ENCODE measurements around the gene SH3PXD2B. TPM values are rescaled to one million over a fixed set of nuclear protein-coding genes. Genes with fewer than 3 reads are reported as not detected.
A peak's percentile ranks its signal among the peaks of the same experiment; 100 is the strongest.

SH3PXD2B gene
- 0.10 TPM for total RNA-seq
- not detected for polyA plus RNA-seq

- Histone ChIP-seq H3K9me3 (ENCODE audit: control insufficient read depth in 2 of 2, low read length in 2 of 2) (no peaks in the 10 kb centered on the region), H3K27ac (ENCODE audit: insufficient read depth, low read length, poor library complexity, severe bottlenecking) (no peak within 1 kb of the TSS), H3K36me3 (ENCODE audit: control insufficient read depth, insufficient read depth, low read length) (no peaks in the 10 kb centered on the region), H3K27me3 (ENCODE audit: control insufficient read depth, insufficient read depth, low read length) (peaks cover 35% of the 10 kb centered on the region), H3K4me1 (ENCODE audit: control insufficient read depth, insufficient read depth, low read length, poor library complexity, severe bottlenecking) (peaks cover 9% of the 10 kb centered on the region), H3K4me3 (ENCODE audit: low read depth, low read length) (no peak within 1 kb of the TSS)
- no peaks in the 10 kb centered on the region for H3K36me3 Mint-ChIP-seq
- peaks cover 0 to 18% (median 7%) of the 10 kb centered on the region in 4 donors for H3K4me1 Mint-ChIP-seq
- peaks cover 63% of the 10 kb centered on the region for H3K27me3 Mint-ChIP-seq
- H3K9me3 Mint-ChIP-seq, result no peaks in the 10 kb centered on the region
- H3K27ac Mint-ChIP-seq, result peak within 1 kb of the TSS in 1 of 3 donors; percentile 91
- peak in 1 of 3 donors; percentile 9 for DNase-seq
- peak; percentile 38 to 52 for ATAC-seq (ENCODE audit: low read depth in 2 of 2)
- peak within 1 kb of the TSS; percentile 20 to 88 (median 82) for H3K4me3 Mint-ChIP-seq
Measured at GRCh38 chr5:172454358-172455086, at the start of gene SH3PXD2B. SH3PXD2B (minus strand) TSS chr5:172454525; CDS start chr5:172454352, 173 bp downstream.

DNA sequence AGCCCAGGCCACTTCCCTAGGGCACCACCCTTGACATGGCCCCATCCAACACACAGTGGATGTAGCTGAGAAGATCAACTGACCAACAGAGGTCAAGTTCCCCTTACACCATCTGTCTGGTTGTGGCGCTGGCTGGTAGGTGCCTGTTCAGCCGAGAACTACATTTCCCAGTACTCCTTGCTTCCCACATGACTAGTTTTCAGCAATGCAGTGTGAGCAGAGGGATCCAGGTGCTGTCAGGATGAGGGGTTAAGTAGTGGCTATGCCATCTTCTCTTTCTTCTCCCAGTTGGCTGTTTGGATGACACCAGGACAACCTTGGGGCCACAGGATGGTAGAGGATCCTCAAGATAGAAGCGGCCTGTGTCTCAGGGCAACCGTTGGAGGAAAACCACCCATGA, 48.6 kb upstream of the SH3PXD2B start:
- no peaks in the 10 kb centered on the region for H3K36me3 Mint-ChIP-seq
- ATAC-seq (ENCODE audit: low read depth in 2 of 2) (no peak), DNase-seq (no peak)
- H3K27me3 Mint-ChIP-seq, result peaks cover 5% of the 10 kb centered on the region
- no peaks in the 10 kb centered on the region for H3K36me3 ChIP-seq (ENCODE audit: control insufficient read depth, insufficient read depth, low read length)
- H3K27me3 ChIP-seq (ENCODE audit: control insufficient read depth, insufficient read depth, low read length), result no peaks in the 10 kb centered on the region
- H3K4me1 ChIP-seq (ENCODE audit: control insufficient read depth, insufficient read depth, low read length, poor library complexity, severe bottlenecking), result no peaks in the 10 kb centered on the region
- no peak overlapping the region for H3K4me3 ChIP-seq (ENCODE audit: low read depth, low read length)
- no peak overlapping the region for H3K4me3 Mint-ChIP-seq
- H3K4me1 Mint-ChIP-seq, result no peaks in the 10 kb centered on the region
- H3K27ac ChIP-seq (ENCODE audit: insufficient read depth, low read length, poor library complexity, severe bottlenecking), result no peak overlapping the region
- no peaks in the 10 kb centered on the region for H3K9me3 ChIP-seq (ENCODE audit: control insufficient read depth in 2 of 2, low read length in 2 of 2)
- no peak overlapping the region for H3K27ac Mint-ChIP-seq
- peaks cover 0 to 6% (median 0%) of the 10 kb centered on the region in 7 donors for H3K9me3 Mint-ChIP-seq

DNA sequence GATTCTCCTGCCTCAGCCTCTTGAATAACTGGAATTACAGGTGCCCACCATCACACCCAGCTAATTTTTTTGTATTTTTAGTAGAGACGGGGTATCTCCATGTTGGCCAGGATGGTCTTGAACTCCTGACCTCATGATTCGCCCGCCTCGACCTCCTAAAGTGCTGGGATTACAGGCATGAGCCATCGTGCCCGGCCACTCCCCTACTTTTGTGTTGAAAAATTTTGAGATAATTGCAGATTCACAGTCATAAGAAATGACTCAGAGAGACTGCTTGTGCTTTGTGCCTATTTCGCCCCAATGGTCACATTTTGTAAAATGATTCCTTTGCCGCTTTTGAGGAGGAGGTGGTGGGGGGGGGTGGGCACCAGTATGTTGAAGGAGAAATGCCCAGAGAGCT, 48.1 kb upstream of the SH3PXD2B start:
- H3K4me1 Mint-ChIP-seq, result no peaks in the 10 kb centered on the region
- Histone ChIP-seq H3K4me1 (ENCODE audit: control insufficient read depth, insufficient read depth, low read length, poor library complexity, severe bottlenecking) (no peaks in the 10 kb centered on the region), H3K36me3 (ENCODE audit: control insufficient read depth, insufficient read depth, low read length) (no peaks in the 10 kb centered on the region), H3K27me3 (ENCODE audit: control insufficient read depth, insufficient read depth, low read length) (no peaks in the 10 kb centered on the region), H3K9me3 (ENCODE audit: control insufficient read depth in 2 of 2, low read length in 2 of 2) (no peaks in the 10 kb centered on the region), H3K27ac (ENCODE audit: insufficient read depth, low read length, poor library complexity, severe bottlenecking) (no peak overlapping the region), H3K4me3 (ENCODE audit: low read depth, low read length) (no peak overlapping the region)
- no peak for ATAC-seq (ENCODE audit: low read depth in 2 of 2)
- H3K4me3 Mint-ChIP-seq, result no peak overlapping the region
- H3K36me3 Mint-ChIP-seq, result no peaks in the 10 kb centered on the region
- peaks cover 0 to 6% (median 0%) of the 10 kb centered on the region in 7 donors for H3K9me3 Mint-ChIP-seq
- no peak for DNase-seq
- no peak overlapping the region for H3K27ac Mint-ChIP-seq
- peaks cover 5% of the 10 kb centered on the region for H3K27me3 Mint-ChIP-seq

DNA sequence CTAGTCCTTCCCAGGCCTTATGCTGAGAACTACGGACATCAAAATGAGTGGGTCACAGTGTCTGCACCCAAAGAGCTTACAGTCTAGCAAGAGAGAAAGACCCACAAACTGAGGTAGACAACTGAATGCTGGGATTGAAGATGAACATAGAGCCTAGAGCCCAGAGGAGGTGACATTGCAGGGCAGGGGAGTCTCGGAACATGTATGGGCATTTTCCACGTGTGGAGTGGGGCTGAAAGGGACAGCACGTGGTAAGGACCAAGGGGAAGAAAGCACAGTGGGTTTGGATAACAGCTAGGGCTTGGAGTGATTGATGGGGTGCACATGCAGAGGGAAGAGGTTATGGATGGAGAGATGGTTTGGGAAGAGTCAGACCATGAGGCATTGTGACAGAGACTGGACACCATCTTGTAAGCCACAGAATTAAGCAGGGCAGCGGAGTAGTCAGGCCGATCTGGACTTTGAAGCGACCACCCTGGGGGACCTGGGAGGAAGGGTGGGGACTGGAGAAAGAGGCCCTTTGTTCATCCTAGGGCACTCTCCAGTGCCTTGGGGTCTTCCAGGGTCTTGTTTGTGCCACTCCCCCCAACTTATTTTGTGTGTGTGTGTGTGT, 47.5 kb upstream of the SH3PXD2B start:
- Mint-ChIP-seq H3K36me3 (no peaks in the 10 kb centered on the region), H3K27me3 (peaks cover 1% of the 10 kb centered on the region), H3K4me1 (no peaks in the 10 kb centered on the region), H3K9me3 (peaks cover 0 to 6% (median 0%) of the 10 kb centered on the region in 7 donors), H3K4me3 (no peak overlapping the region), H3K27ac (no peak overlapping the region)
- DNase-seq, result no peak
- Histone ChIP-seq H3K27ac (ENCODE audit: insufficient read depth, low read length, poor library complexity, severe bottlenecking) (no peak overlapping the region), H3K27me3 (ENCODE audit: control insufficient read depth, insufficient read depth, low read length) (no peaks in the 10 kb centered on the region), H3K9me3 (ENCODE audit: control insufficient read depth in 2 of 2, low read length in 2 of 2) (no peaks in the 10 kb centered on the region), H3K4me3 (ENCODE audit: low read depth, low read length) (no peak overlapping the region), H3K4me1 (ENCODE audit: control insufficient read depth, insufficient read depth, low read length, poor library complexity, severe bottlenecking) (no peaks in the 10 kb centered on the region), H3K36me3 (ENCODE audit: control insufficient read depth, insufficient read depth, low read length) (no peaks in the 10 kb centered on the region)
- no peak for ATAC-seq (ENCODE audit: low read depth in 2 of 2)

- no peak for ATAC-seq (ENCODE audit: low read depth in 2 of 2)
- no peak for DNase-seq
- H3K9me3 Mint-ChIP-seq, result peaks cover 0 to 5% (median 0%) of the 10 kb centered on the region in 7 donors
- Histone ChIP-seq H3K4me1 (ENCODE audit: control insufficient read depth, insufficient read depth, low read length, poor library complexity, severe bottlenecking) (no peaks in the 10 kb centered on the region), H3K36me3 (ENCODE audit: control insufficient read depth, insufficient read depth, low read length) (no peaks in the 10 kb centered on the region), H3K27me3 (ENCODE audit: control insufficient read depth, insufficient read depth, low read length) (no peaks in the 10 kb centered on the region), H3K4me3 (ENCODE audit: low read depth, low read length) (no peak overlapping the region), H3K27ac (ENCODE audit: insufficient read depth, low read length, poor library complexity, severe bottlenecking) (no peak overlapping the region), H3K9me3 (ENCODE audit: control insufficient read depth in 2 of 2, low read length in 2 of 2) (no peaks in the 10 kb centered on the region)
- H3K27ac Mint-ChIP-seq, result no peak overlapping the region
- no peaks in the 10 kb centered on the region for H3K27me3 Mint-ChIP-seq
- H3K4me1 Mint-ChIP-seq, result no peaks in the 10 kb centered on the region
- no peaks in the 10 kb centered on the region for H3K36me3 Mint-ChIP-seq
- H3K4me3 Mint-ChIP-seq, result no peak overlapping the region
Measured at GRCh38 chr5:172499287-172499686, 45.0 kb upstream of the SH3PXD2B start.

DNA sequence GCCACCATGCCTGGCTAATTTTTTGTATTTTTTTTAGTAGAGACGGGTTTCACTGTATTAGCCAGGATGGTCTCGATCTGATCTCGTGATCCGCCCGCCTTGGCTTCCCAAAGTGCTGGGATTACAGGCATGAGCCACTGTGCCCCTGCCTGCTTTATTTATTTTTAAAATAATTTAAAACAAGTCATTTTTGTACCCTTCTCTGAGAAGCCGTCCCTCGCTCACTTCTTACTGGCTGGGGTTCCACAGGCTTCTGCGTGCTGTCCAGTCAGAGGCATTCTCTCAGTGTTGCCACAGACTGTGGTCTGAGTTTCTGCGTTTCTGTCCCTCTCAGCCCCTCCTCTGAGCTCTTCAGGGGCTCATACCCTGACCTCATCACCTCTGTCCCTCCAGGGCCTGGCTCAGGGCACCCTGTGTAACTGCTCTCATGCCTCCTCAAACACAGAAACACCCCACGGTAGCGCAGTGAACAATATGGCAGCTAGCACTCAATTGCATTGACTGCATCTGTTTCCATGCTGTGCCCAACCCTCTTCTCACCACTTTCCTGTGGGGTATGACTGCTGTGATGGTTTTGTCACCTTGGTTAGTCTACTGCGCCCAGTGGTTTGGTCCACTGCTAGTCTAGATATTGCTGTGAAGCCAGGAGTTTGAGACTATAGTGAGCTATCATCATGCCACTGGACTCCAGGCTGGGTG, 44.3 kb upstream of the SH3PXD2B start:
- Histone ChIP-seq H3K27ac (ENCODE audit: insufficient read depth, low read length, poor library complexity, severe bottlenecking) (no peak overlapping the region), H3K9me3 (ENCODE audit: control insufficient read depth in 2 of 2, low read length in 2 of 2) (no peaks in the 10 kb centered on the region), H3K4me1 (ENCODE audit: control insufficient read depth, insufficient read depth, low read length, poor library complexity, severe bottlenecking) (no peaks in the 10 kb centered on the region), H3K36me3 (ENCODE audit: control insufficient read depth, insufficient read depth, low read length) (no peaks in the 10 kb centered on the region), H3K4me3 (ENCODE audit: low read depth, low read length) (no peak overlapping the region), H3K27me3 (ENCODE audit: control insufficient read depth, insufficient read depth, low read length) (no peaks in the 10 kb centered on the region)
- Mint-ChIP-seq H3K27me3 (peaks cover 4% of the 10 kb centered on the region), H3K27ac (no peak overlapping the region), H3K4me1 (no peaks in the 10 kb centered on the region), H3K9me3 (peaks cover 0 to 5% (median 0%) of the 10 kb centered on the region in 7 donors), H3K36me3 (no peaks in the 10 kb centered on the region), H3K4me3 (no peak overlapping the region)
- ATAC-seq (ENCODE audit: low read depth in 2 of 2), result no peak
- no peak for DNase-seq

GRCh38 chr5:172497591-172498255, 43.4 kb upstream of the SH3PXD2B start:
- no peaks in the 10 kb centered on the region for H3K27me3 ChIP-seq (ENCODE audit: control insufficient read depth, insufficient read depth, low read length)
- no peaks in the 10 kb centered on the region for H3K9me3 ChIP-seq (ENCODE audit: control insufficient read depth in 2 of 2, low read length in 2 of 2)
- H3K27me3 Mint-ChIP-seq, result peaks cover 4% of the 10 kb centered on the region
- no peaks in the 10 kb centered on the region for H3K36me3 ChIP-seq (ENCODE audit: control insufficient read depth, insufficient read depth, low read length)
- H3K9me3 Mint-ChIP-seq, result peaks cover 0 to 5% (median 0%) of the 10 kb centered on the region in 7 donors
- no peaks in the 10 kb centered on the region for H3K4me1 Mint-ChIP-seq
- no peaks in the 10 kb centered on the region for H3K4me1 ChIP-seq (ENCODE audit: control insufficient read depth, insufficient read depth, low read length, poor library complexity, severe bottlenecking)
- no peaks in the 10 kb centered on the region for H3K36me3 Mint-ChIP-seq
- no peak overlapping the region for H3K27ac ChIP-seq (ENCODE audit: insufficient read depth, low read length, poor library complexity, severe bottlenecking)
- H3K4me3 Mint-ChIP-seq, result no peak overlapping the region
- no peak overlapping the region for H3K27ac Mint-ChIP-seq
- ATAC-seq (ENCODE audit: low read depth in 2 of 2) (no peak), DNase-seq (no peak)
- no peak overlapping the region for H3K4me3 ChIP-seq (ENCODE audit: low read depth, low read length)

All from CD4-positive, CD25-positive, alpha-beta regulatory T cell (primary cell).